SU-DHL-6 (cell line): ENCODE measurements around the gene EHD4.

ENCODE experiments used
- H2AFZ ChIP-seq: fragments of 200-600 bp; sonication (generic); 2 replicates; pipeline ENCODE4 v1.6.1; 2014; ENCODE audit warnings: low read depth, mild to moderate bottlenecking, moderate library complexity, mixed read lengths, antibody characterized with exemption, low read length; ENCODE audit not compliant: severe bottlenecking
- H3F3A ChIP-seq: fragments of 200-600 bp; shearing (Covaris generic); 2 replicates; pipeline ENCODE4 v1.6.0; 2016; ENCODE audit warnings: antibody characterized with exemption, mild to moderate bottlenecking; ENCODE audit not compliant: insufficient read depth
- H3K27ac ChIP-seq: fragments of 200-600 bp; sonication (generic); 2 replicates; pipeline ENCODE4 v1.5.1; 2016; ENCODE audit warnings: low read depth, mild to moderate bottlenecking, low read length, moderate library complexity, mixed read lengths
- H3K27me3 ChIP-seq: fragments of 200-600 bp; sonication (generic), shearing (Covaris generic); 2 replicates; pipeline ENCODE4 v1.6.0; 2014; ENCODE audit warnings: mild to moderate bottlenecking, low read length
- H3K36me3 ChIP-seq: fragments of 200-600 bp; sonication (generic); 2 replicates; pipeline ENCODE4 v1.6.1; 2014; ENCODE audit warnings: mild to moderate bottlenecking, low read length, mixed read lengths
- H3K4me2 ChIP-seq: fragments of 300-600, 200-600 bp; shearing (Covaris generic), sonication (generic); 2 replicates; pipeline ENCODE4 v1.6.0; 2014; ENCODE audit warnings: low read length, low read depth, mild to moderate bottlenecking; ENCODE audit not compliant: poor library complexity, severe bottlenecking
- H3K4me3 ChIP-seq: fragments of 200-600 bp; sonication (generic); 2 replicates; pipeline ENCODE4 v1.5.1; 2014; ENCODE audit warnings: antibody characterized with exemption, low read length, mild to moderate bottlenecking, mixed read lengths; ENCODE audit not compliant: insufficient read depth, poor library complexity, severe bottlenecking
- H3K79me2 ChIP-seq: fragments of 200-600 bp; sonication (generic); 2 replicates; pipeline ENCODE4 v1.6.1; 2014; ENCODE audit warnings: mild to moderate bottlenecking, low read length, moderate library complexity; ENCODE audit not compliant: insufficient read depth
- H3K9ac ChIP-seq: fragments of 200-600 bp; sonication (generic); 2 replicates; pipeline ENCODE4 v1.7.0; 2014; ENCODE audit warnings: mild to moderate bottlenecking, low read length
- H3K9me2 ChIP-seq: fragments of 200-600 bp; sonication (generic); replicated peaks from 2 replicates; pipeline ENCODE4 v1.6.1; 2014; ENCODE audit warnings: low read length; ENCODE audit not compliant: insufficient read depth
- H3K9me3 ChIP-seq: fragments of 200-600 bp; sonication (generic); 2 replicates; pipeline ENCODE4 v1.6.1; 2014; ENCODE audit warnings: low read length, mixed read lengths; ENCODE audit not compliant: insufficient read depth
- H4K20me1 ChIP-seq: fragments of 200-600 bp; sonication (generic); 2 replicates; pipeline ENCODE4 v1.6.1; 2014; ENCODE audit warnings: low read depth, mild to moderate bottlenecking, antibody characterized with exemption, low read length, moderate library complexity, mixed read lengths
- CTCF ChIP-seq: fragments of 200-600 bp; sonication (generic); IDR thresholded peaks from one replicate; pipeline ENCODE4 v1.5.1; 2017; ENCODE audit warnings: antibody characterized with exemption, mild to moderate bottlenecking, low read length, moderate library complexity; ENCODE audit not compliant: insufficient read depth, poor library complexity, severe bottlenecking
- EZH2phosphoT487 ChIP-seq: fragments of 200-600 bp; sonication (generic), shearing (Covaris generic); conservative IDR thresholded peaks from 2 replicates; pipeline ENCODE4 v1.6.1; 2018; ENCODE audit warnings: mild to moderate bottlenecking, antibody characterized with exemption, low read length, moderate library complexity, mixed read lengths

The EHD4 gene

DNA sequence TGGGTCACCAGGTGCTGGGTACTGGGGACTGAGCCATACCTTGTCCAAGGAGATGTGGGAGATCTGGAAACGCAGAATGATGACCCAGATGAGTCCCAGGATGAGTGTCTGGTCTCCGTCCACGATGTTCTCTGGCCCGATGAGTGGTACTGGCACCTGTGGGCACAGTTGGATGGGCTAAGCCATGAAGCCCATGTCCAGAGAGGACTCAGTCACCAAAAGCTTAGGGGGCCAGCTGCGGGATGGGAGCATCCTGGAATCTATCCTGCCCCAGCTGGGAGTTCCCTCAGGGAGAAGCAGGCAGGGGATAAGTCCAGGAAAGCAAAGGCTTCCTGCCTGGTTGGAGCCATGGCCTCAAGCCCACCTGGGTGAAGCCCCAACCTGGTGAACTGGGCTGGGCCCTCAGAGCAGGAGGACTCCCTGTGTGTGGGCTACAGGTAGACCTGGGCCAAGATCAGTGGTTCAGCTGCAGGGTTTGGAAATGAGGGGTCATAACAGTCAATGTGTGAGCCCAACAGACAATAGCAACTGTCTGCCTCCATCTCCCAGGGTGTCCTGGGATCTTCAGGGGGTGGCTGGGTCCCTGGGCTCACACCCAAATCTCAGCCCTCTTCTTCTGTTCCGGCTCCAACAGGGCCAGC is 82.2 kb downstream of the EHD4 start:
- Histone ChIP-seq H4K20me1 (no peaks in the 10 kb centered on the region), H3K27me3 (no peaks in the 10 kb centered on the region), H3K4me2 (no peak overlapping the region), H3K79me2 (no peaks in the 10 kb centered on the region), H3F3A (no peaks in the 10 kb centered on the region), H3K9ac (no peak overlapping the region), H3K36me3 (no peaks in the 10 kb centered on the region), H3K27ac (no peak overlapping the region), H3K4me3 (no peak overlapping the region), H2AFZ (no peak overlapping the region), H3K9me3 (no peaks in the 10 kb centered on the region), H3K9me2 (no peaks in the 10 kb centered on the region)
- TF ChIP-seq CTCF (no peak), EZH2phosphoT487 (no peak)

DNA sequence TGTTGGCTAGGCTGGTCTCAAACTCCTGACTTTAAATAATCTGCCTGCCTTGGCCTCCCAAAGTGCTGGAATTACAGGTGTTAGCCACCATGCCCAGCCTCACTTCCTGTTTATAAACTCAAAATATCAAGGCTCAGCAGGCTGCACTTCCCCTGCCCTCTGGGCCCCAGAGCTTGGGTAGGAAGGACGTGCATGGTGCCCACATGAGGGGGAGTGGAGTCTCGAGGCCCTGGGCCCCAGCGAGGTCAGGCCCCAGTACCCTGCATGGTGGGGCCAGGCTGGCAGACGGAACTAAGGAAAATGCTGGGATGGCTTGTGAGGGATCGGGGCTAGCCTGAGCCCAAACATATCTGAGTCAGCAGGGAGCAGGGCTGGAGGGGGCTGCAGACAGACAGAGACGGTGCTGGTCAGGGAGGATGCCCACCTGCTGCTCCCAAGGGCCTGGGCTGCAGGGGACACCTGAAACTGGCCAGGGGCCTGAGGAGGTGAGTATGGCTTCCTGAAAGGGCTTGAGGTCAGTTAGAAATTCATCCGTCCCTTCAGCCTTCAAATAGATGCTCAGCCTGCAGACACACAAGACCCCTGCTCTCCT is 83.6 kb downstream of the EHD4 start:
- no peaks in the 10 kb centered on the region for H3K9me2 ChIP-seq
- H3K4me2 ChIP-seq = no peak overlapping the region
- H3K9me3 ChIP-seq = no peaks in the 10 kb centered on the region
- TF ChIP-seq CTCF (no peak), EZH2phosphoT487 (no peak)
- H3K36me3 ChIP-seq = no peaks in the 10 kb centered on the region
- no peak overlapping the region for H2AFZ ChIP-seq
- no peak overlapping the region for H3K9ac ChIP-seq
- no peaks in the 10 kb centered on the region for H3K79me2 ChIP-seq
- H3F3A ChIP-seq = no peaks in the 10 kb centered on the region
- H4K20me1 ChIP-seq = no peaks in the 10 kb centered on the region
- no peaks in the 10 kb centered on the region for H3K27me3 ChIP-seq
- H3K27ac ChIP-seq = no peak overlapping the region
- no peak overlapping the region for H3K4me3 ChIP-seq

- H3K36me3 ChIP-seq = no peaks in the 10 kb centered on the region
- no peak overlapping the region for H3K27ac ChIP-seq
- no peaks in the 10 kb centered on the region for H3K9me3 ChIP-seq
- no peak overlapping the region for H2AFZ ChIP-seq
- H3K4me2 ChIP-seq = no peak overlapping the region
- no peak overlapping the region for H3K9ac ChIP-seq
- no peaks in the 10 kb centered on the region for H3F3A ChIP-seq
- H3K4me3 ChIP-seq = no peak overlapping the region
- no peaks in the 10 kb centered on the region for H3K79me2 ChIP-seq
- TF ChIP-seq CTCF (no peak), EZH2phosphoT487 (no peak)
- no peaks in the 10 kb centered on the region for H4K20me1 ChIP-seq
- no peaks in the 10 kb centered on the region for H3K27me3 ChIP-seq
- no peaks in the 10 kb centered on the region for H3K9me2 ChIP-seq
Observed at GRCh38 chr15:41887893-41888292, 84.5 kb downstream of the EHD4 start.
